Measurements from ENCODE around the gene PP2D1. TPM values are rescaled to one million over a fixed set of nuclear protein-coding genes. Genes with fewer than 3 reads are reported as not detected.
"Not testable (repeated sequence)": the region's sequence is repeated elsewhere in the genome, so short reads cannot be mapped to it uniquely, and the experiment has no call there.

PP2D1 gene
- total RNA-seq, 2 experiments from 2014 or later: not detected

DNA sequence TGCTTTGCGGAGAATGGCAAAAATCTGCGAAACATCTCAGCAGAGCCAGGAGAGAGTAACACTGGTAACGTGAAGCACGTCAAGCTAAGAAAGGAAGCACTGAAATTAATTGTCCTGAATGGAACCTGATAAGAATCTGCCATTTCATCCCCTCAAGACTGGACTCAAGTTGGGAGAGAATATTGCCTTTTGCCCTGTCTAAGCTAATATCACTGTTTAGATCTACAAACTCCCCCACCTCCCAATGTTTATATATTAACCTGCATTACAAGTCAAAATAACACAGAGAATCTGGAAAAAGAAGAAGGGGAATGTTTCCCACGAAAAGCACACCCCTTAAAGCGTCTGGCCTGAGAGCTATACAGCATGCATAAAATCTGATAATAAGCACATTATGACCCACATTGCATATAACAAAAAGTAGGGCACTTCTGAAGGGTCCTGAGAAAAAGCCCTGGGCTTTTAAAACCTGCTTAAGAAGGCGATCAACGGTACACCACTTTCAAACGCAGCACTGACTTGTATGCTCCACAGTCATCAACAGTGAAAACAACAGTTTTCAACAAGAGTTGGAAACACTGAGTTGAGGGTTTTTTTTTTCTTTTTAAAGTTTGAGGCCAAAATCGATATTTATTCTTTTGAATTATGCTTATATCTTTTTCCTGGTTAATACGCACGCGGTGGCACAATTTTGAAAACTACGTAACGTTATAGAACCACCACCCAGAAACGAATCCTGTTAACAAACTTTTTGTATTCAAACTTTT lies 26.8 kb upstream of the PP2D1 start:
- ChIA-PET POLR2A (interaction anchor here (0.8 kb wide), 1 partner anchor 13 kb away, joined by 3 read pairs; no protein-coding TSS in a partner anchor), CTCF (interaction anchor here (0.7 kb wide), 1 partner anchor 148 kb away, joined by 3 read pairs; no protein-coding TSS in a partner anchor)
- H3K27me3 Mint-ChIP-seq: no peaks in the 10 kb centered on the region

DNA sequence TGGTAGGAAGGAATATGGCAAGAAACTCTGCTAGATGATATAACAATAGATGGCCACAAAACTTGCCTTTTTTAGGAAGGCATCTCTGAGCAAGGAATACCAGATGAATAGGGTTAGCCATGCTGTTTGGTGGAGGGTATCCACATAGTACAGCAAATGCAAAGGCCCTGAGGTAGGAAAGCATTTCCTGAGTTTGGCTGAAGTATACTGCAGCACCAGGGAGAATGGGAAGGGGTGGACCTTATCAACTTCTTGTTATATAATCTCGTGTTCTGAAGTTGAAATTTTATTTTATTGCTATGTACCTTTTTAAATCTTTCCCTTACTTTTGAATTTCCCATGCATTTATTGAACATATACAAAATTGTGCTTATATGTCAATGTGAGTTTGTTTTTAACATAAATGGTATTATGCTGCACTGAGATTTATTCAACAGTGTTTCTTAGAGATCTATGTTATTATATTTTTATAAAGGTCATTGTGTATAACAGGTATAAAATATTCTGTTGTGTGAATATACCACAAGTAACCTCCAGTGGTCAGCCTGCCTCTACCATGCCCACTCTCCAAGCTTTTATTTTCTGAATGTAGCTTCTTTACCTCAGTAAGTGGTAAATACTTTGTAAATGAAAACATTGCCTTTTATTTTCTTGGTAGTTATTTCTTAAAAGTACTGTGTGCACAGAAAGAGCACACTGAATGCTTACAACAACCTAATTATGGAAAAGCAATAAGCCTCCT lies 25.4 kb upstream of the PP2D1 start:
- POLR2A ChIA-PET: no interaction called here
- Mint-ChIP-seq H3K36me3 (ENCODE audit: low read depth) (peaks cover 8% of the 10 kb centered on the region), H3K27me3 (no peaks in the 10 kb centered on the region), H3K4me3 (no peak overlapping the region), H3K27ac (peak overlapping the region; percentile 97), H3K4me1 (peaks cover 26% of the 10 kb centered on the region), H3K9me3 (no peaks in the 10 kb centered on the region)
- no peak for DNase-seq
- CTCF ChIA-PET: no interaction called here

More for the DNA sequence above, 26.8 kb upstream of the PP2D1 start:
- Mint-ChIP-seq H3K36me3 (ENCODE audit: low read depth) (peaks cover 14% of the 10 kb centered on the region), H3K9me3 (no peaks in the 10 kb centered on the region), H3K4me3 (peak overlapping the region; percentile 89), H3K4me1 (peaks cover 40% of the 10 kb centered on the region), H3K27ac (peak overlapping the region; percentile 97)
- DNase-seq: peak; percentile 20

- Mint-ChIP-seq H3K36me3 (ENCODE audit: low read depth) (no peaks in the 10 kb centered on the region), H3K27me3 (no peaks in the 10 kb centered on the region), H3K4me3 (no peak overlapping the region), H3K4me1 (peaks cover 17% of the 10 kb centered on the region), H3K27ac (no peak overlapping the region), H3K9me3 (no peaks in the 10 kb centered on the region)
- no peak for DNase-seq
- POLR2A ChIA-PET: no interaction called here
- CTCF ChIA-PET: no interaction called here
Observed at GRCh38 chr3:20035019-20035418, 23.0 kb upstream of the PP2D1 start.

DNA sequence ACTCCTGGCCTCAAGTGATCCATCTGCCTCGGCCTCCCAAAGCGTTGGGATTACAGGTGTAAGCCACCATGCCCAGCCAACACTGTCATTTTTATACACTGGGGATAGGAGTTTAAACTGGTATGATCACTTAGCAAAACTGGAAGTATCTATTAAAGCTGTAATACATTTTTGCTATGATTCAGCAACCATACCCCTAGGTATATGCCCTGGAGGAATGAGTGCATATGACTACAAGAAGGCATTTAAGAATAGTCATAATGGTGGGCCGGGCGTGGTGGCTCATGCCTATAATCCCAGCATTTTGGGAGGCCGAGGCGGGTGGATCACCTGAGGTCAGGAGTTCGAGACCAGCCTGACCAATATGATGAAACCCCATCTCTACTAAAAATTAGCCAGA lies 19.9 kb upstream of the PP2D1 start:
- H3K4me1 Mint-ChIP-seq; H3K27ac Mint-ChIP-seq; H3K4me3 Mint-ChIP-seq; POLR2A ChIA-PET; CTCF ChIA-PET; H3K36me3 Mint-ChIP-seq (ENCODE audit: low read depth); H3K9me3 Mint-ChIP-seq; DNase-seq; H3K27me3 Mint-ChIP-seq: not testable (repeated sequence)

GRCh38 chr3:20028905-20029331 lies 16.9 kb upstream of the PP2D1 start:
- no peak overlapping the region for H3K27ac Mint-ChIP-seq
- H3K27me3 Mint-ChIP-seq: no peaks in the 10 kb centered on the region
- no peak for DNase-seq
- no peaks in the 10 kb centered on the region for H3K36me3 Mint-ChIP-seq (ENCODE audit: low read depth)
- ChIA-PET CTCF (interaction anchor here (0.6 kb wide), 1 partner anchor 22 kb away, joined by 4 read pairs; no protein-coding TSS in a partner anchor), POLR2A (no interaction called here)
- no peak overlapping the region for H3K4me3 Mint-ChIP-seq
- peaks cover 6% of the 10 kb centered on the region for H3K4me1 Mint-ChIP-seq
- no peaks in the 10 kb centered on the region for H3K9me3 Mint-ChIP-seq

DNA sequence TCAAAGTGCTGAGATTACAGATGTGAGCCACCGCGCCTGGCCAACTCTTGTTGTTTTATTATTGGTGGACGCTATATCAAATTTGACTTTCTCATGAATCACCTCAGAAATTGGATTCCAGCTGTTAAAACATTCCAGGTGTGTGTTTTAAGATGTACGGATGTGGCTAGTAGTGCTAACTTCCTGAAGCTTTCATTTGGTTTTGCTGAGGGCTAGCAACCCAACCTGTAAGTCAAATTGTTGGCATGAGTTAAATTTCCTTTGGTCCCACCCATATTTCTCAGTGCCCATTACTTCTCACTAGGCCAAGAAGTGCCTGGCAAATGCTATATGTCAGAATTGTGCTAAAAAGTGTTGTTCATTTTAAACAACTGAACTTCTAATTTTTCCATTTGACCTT lies 15.1 kb upstream of the PP2D1 start:
- DNase-seq: no peak
- H3K4me1 Mint-ChIP-seq: peaks cover 9% of the 10 kb centered on the region
- H3K4me3 Mint-ChIP-seq: no peak overlapping the region
- ChIA-PET CTCF (interaction anchor here (1.1 kb wide), 1 partner anchor 13 kb away, joined by 4 read pairs; the partner anchor contains the start of gene KAT2B), POLR2A (no interaction called here)
- H3K27ac Mint-ChIP-seq: no peak overlapping the region
- no peaks in the 10 kb centered on the region for H3K27me3 Mint-ChIP-seq
- H3K36me3 Mint-ChIP-seq (ENCODE audit: low read depth): no peaks in the 10 kb centered on the region
- H3K9me3 Mint-ChIP-seq: no peaks in the 10 kb centered on the region

DNA sequence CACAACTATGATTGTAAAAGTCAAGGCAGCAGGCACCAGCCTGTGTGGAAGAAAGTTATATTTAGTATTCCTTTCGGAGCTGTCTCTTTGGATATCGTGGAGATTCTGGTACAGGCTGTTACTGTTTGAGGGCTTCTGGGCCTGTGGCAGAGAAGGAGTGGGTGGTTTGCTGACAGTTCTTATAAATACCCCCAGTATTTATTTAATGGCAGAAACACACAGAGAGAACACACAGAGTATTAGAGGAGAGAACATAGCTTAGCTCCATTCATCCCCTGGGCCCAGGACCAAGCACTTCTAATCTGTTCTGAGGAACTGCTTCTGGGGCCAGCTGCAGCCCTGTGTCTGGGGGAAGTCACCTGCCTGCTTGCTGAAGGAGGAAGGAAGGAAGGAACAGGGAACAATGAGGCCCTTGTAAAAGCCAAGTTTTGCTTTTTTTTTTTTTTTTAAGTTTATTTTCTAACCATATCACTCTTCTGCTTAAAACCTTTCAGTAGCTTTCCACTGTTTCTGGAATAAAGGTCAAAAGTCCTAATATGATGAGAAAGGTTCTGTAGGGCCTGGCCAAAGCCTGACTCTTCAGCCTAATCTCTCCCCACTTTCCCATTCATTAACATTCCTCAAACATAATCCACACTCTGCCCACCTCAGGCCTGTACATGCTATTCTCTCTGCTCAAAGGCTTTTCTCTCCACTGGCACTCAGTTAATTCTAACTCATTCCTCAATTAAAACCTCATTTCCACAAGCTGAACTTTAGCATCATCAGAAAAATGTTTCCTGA lies 11.8 kb upstream of the PP2D1 start:
- H3K4me3 Mint-ChIP-seq: no peak overlapping the region
- DNase-seq: no peak

DNA sequence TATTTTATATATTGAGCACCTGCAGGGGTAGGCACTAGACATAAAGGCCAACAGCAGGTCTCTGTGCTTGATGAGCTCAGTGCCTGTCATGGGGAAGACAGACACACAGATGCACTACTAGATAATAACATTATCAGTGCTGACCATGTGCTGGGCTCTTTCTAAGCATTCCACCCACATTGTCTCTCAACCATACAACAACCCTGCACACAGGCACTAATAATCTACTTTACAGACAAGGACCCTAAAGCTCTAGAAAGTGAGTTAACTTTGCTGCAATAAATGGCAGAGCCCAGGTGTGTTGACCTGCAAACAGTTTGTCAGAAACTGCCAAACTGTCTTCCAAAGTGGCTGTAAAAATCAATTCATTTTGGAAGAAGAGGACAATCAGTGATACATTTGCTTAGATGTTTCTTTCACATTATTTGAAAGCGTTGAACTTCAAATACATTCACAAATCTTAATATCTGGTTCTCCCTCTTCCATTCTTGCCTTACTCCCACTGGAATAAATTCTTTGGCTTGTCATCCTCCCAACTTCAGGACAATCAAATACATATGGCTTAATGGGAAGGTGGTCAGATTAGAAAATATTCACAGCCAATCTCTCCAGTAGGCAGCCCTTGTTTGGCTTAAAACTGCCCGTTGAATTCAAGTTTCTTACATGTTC lies 11.0 kb upstream of the PP2D1 start:
- H3K9me3 Mint-ChIP-seq: no peaks in the 10 kb centered on the region
- CTCF ChIA-PET: interaction anchor here (0.8 kb wide), 1 partner anchor 21 kb away, joined by 6 read pairs; no protein-coding TSS in a partner anchor
- POLR2A ChIA-PET: interaction anchor here (0.6 kb wide), 1 partner anchor 15 kb away, joined by 3 read pairs; no protein-coding TSS in a partner anchor
- no peak overlapping the region for H3K4me3 Mint-ChIP-seq
- no peaks in the 10 kb centered on the region for H3K36me3 Mint-ChIP-seq (ENCODE audit: low read depth)
- H3K4me1 Mint-ChIP-seq: peaks cover 9% of the 10 kb centered on the region
- H3K27me3 Mint-ChIP-seq: no peaks in the 10 kb centered on the region
- H3K27ac Mint-ChIP-seq: no peak overlapping the region
- no peak for DNase-seq

More for the DNA sequence above, 11.8 kb upstream of the PP2D1 start:
- Mint-ChIP-seq H3K27me3 (no peaks in the 10 kb centered on the region), H3K9me3 (no peaks in the 10 kb centered on the region), H3K36me3 (ENCODE audit: low read depth) (no peaks in the 10 kb centered on the region), H3K27ac (no peak overlapping the region), H3K4me1 (peaks cover 9% of the 10 kb centered on the region)
- POLR2A ChIA-PET: interaction anchor here (0.6 kb wide), 1 partner anchor 15 kb away, joined by 3 read pairs; no protein-coding TSS in a partner anchor
- CTCF ChIA-PET: interaction anchor here (0.8 kb wide), 1 partner anchor 20 kb away, joined by 6 read pairs; no protein-coding TSS in a partner anchor

- POLR2A ChIA-PET; DNase-seq; H3K36me3 Mint-ChIP-seq (ENCODE audit: low read depth); H3K27me3 Mint-ChIP-seq; H3K4me1 Mint-ChIP-seq; H3K9me3 Mint-ChIP-seq; H3K4me3 Mint-ChIP-seq; H3K27ac Mint-ChIP-seq: not testable (repeated sequence)
- CTCF ChIA-PET: interaction anchor here (1.5 kb wide), 1 partner anchor 23 kb away, joined by 3 read pairs; no protein-coding TSS in a partner anchor
Observed at GRCh38 chr3:20016076-20016475, 4.0 kb upstream of the PP2D1 start.

- no peaks in the 10 kb centered on the region for H3K4me1 Mint-ChIP-seq
- POLR2A ChIA-PET: no interaction called here
Observed at GRCh38 chr3:20015525-20015924, 3.5 kb upstream of the PP2D1 start.

GRCh38 chr3:20013396-20013795 lies 1.3 kb upstream of the PP2D1 start:
- Mint-ChIP-seq H3K4me3 (no peak overlapping the region), H3K9me3 (no peaks in the 10 kb centered on the region), H3K4me1 (no peaks in the 10 kb centered on the region), H3K27me3 (no peaks in the 10 kb centered on the region), H3K27ac (no peak overlapping the region), H3K36me3 (ENCODE audit: low read depth) (no peaks in the 10 kb centered on the region)
- no peak for DNase-seq
- CTCF ChIA-PET: no interaction called here
- POLR2A ChIA-PET: no interaction called here

More at GRCh38 chr3:20015525-20015924, 3.5 kb upstream of the PP2D1 start:
- no peak for DNase-seq
- H3K27me3 Mint-ChIP-seq: no peaks in the 10 kb centered on the region
- H3K4me3 Mint-ChIP-seq: no peak overlapping the region
- CTCF ChIA-PET: interaction anchor here (0.6 to 1.5 kb wide), 4 partner anchors 9 to 224 kb away, joined by 3 to 4 read pairs (median 4); no protein-coding TSS in a partner anchor
- no peak overlapping the region for H3K27ac Mint-ChIP-seq
- no peaks in the 10 kb centered on the region for H3K36me3 Mint-ChIP-seq (ENCODE audit: low read depth)
- H3K9me3 Mint-ChIP-seq: no peaks in the 10 kb centered on the region

GRCh38 chr3:20008646-20009045 lies 3.4 kb downstream of the PP2D1 start:
- Mint-ChIP-seq H3K4me3 (no peak overlapping the region), H3K4me1 (no peaks in the 10 kb centered on the region), H3K27me3 (no peaks in the 10 kb centered on the region), H3K9me3 (no peaks in the 10 kb centered on the region), H3K36me3 (ENCODE audit: low read depth) (no peaks in the 10 kb centered on the region), H3K27ac (no peak overlapping the region)
- CTCF ChIA-PET: interaction anchor here (0.7 kb wide), 1 partner anchor 10 kb away, joined by 3 read pairs; no protein-coding TSS in a partner anchor
- DNase-seq: no peak
- POLR2A ChIA-PET: interaction anchor here (0.6 kb wide), 1 partner anchor 15 kb away, joined by 3 read pairs; no protein-coding TSS in a partner anchor
